ENCODE measurements around the gene STXBP6.

DNA sequence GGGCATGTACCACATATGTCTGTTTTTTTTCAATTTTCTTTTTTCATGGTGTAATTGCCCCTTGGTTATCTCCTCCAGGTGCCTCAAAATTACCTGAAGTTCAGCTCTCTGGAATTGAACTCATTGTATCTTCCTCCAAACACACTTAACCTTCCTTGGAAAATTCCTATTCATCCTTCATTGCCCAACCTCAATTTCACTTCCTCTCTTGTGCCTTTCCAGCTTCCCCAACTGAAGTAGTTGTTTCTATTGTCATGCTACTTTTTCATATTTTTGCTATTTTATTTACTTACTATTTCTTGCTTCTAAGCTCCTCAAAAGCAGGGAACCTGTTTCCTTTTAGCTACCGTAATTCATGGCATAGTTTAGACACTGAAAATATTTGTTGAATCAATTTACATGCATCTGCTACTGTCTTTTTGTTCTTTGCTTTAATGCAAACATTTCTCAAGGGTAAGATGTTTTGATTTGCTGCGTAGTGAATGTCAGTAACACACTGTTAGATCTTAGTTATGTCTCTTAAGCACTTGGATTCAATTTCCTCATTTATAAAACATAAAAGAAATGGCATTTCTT lies 37.0 kb upstream of the STXBP6 start:
- no peak for TF ChIP-seq POLR2A (IDR thresholded peaks at IDR 0.05)
- TF ChIP-seq, protein P1, sequence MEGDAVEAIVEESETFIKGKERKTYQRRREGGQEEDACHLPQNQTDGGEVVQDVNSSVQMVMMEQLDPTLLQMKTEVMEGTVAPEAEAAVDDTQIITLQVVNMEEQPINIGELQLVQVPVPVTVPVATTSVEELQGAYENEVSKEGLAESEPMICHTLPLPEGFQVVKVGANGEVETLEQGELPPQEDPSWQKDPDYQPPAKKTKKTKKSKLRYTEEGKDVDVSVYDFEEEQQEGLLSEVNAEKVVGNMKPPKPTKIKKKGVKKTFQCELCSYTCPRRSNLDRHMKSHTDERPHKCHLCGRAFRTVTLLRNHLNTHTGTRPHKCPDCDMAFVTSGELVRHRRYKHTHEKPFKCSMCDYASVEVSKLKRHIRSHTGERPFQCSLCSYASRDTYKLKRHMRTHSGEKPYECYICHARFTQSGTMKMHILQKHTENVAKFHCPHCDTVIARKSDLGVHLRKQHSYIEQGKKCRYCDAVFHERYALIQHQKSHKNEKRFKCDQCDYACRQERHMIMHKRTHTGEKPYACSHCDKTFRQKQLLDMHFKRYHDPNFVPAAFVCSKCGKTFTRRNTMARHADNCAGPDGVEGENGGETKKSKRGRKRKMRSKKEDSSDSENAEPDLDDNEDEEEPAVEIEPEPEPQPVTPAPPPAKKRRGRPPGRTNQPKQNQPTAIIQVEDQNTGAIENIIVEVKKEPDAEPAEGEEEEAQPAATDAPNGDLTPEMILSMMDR (IDR thresholded peaks at IDR 0.05), result no peak
- TF ChIP-seq POLR2AphosphoS5 (IDR thresholded peaks at IDR 0.05), result no peak
- TF ChIP-seq EP300 (IDR thresholded peaks at IDR 0.05), result no peak
